ENCODE data around the gene PIAS3.

The PIAS3 gene

GRCh38 chr1:145799806-145800205, 59.1 kb downstream of the PIAS3 start:
- no peak overlapping the region for H3K4me3 ChIP-seq (ENCODE audit: extremely low read depth, insufficient read depth, low read length, poor library complexity, severe bottlenecking)
- H3K9me3 ChIP-seq (ENCODE audit: control insufficient read depth, low read length), result peaks cover 27% of the 10 kb centered on the region
- no peaks in the 10 kb centered on the region for H3K36me3 ChIP-seq (ENCODE audit: control insufficient read depth, insufficient read depth, low read length)
- WGBS, 2 experiments (ENCODE audit: insufficient coverage in 2 of 2), result no CpG with 5 or more reads among the region's 2 CpGs
- H3K4me1 ChIP-seq (ENCODE audit: control insufficient read depth, insufficient read depth, low read length, poor library complexity, severe bottlenecking), result no peaks in the 10 kb centered on the region
- H3K27ac ChIP-seq (ENCODE audit: low read depth, low read length, severe bottlenecking), result no peak overlapping the region

Data from mesodermal cell (in vitro differentiated cells).